Renal cortical epithelial cell (primary cell): ENCODE data around the gene TBC1D3B. TPM values are rescaled to one million over a fixed set of nuclear protein-coding genes. Genes with fewer than 3 reads are reported as not detected.
"Not testable (repeated sequence)": the region's sequence is repeated elsewhere in the genome, so short reads cannot be mapped to it uniquely, and the experiment has no call there.

Experiments used
- DNase-seq: peaks from one replicate; pipeline ENCODE4 v3.0.0-alpha.2; 2011; ENCODE audit warnings: low read depth
- total RNA-seq: library from RNA; depleted of rRNA; stranded (reverse); fragments of >200 nt; gene quantifications from 2 replicates; pipeline ENCODE4 v1.2.3, GENCODE V29; 2014

The TBC1D3B gene
- total RNA-seq = 2.3 and 2.6 TPM in 2 replicates

DNA sequence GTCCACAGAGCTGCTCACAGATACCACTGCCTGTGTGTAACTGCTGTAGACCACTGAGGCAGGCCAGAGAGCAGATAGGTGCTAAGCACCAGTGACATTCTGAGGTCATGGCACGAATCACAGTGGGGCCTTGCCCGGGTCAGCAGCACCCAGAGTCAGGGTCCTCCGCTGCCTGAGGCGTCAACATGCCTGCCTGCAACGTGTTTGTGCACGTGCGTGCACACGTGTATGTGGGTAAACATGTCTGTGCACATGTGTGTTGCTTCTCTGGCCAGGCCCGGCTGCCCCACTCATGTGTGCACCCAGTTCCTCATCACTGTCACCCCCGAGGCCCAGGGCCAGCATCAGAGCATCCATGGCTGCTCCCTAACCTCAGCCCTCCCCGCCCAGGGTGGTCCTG is at the start of gene TBC1D3B:
TSS of gene TBC1D3B (minus strand) at position 101 of the 400 bp plus-strand sequence. CDS start 1,586 bp downstream, outside the sequence.
- DNase-seq = not testable (repeated sequence)

DNA sequence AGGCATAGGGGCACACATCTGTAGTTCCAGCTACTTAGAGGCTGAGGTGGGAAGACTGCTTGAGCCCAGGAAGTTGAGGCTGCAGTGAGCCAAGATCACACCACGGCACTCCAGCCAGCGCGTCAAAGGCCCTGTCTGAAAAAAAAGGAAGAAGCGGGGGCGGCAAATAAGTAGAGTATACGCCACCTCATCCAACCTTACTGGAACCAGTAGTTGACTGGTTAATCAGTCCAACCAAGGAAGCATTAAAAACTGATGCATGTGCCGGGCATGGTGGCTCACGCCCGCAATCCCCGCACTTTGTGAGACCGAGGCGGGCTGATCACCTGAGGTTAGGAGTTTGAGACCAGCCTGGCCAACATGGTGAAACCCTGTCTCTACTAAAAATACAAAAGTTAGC is 46.5 kb upstream of the TBC1D3B start:
- DNase-seq = not testable (repeated sequence)

DNA sequence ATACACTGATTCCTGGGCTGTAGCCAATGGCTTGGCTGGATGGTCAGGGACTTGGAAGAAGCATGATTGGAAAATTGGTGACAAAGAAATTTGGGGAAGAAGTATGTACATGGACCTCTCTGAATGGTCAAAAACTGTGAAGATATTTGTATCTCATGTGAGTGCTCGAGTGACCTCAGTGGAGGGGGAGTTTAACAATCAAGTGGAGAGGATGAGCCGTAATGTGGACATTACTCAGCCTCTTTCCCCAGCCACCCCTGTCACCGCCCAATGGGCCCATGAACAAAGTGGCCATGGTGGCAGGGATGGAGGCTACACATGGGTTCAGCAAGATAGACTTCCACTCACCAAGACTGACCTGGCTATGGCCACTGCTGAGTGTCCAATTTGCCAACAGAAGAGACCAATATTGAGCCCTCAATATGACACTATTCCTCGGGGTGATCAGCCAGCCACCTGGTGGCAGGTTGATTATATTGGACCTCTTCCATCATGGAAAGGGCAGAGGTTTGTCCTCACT is 45.2 kb upstream of the TBC1D3B start:
- DNase-seq = not testable (repeated sequence)

DNA sequence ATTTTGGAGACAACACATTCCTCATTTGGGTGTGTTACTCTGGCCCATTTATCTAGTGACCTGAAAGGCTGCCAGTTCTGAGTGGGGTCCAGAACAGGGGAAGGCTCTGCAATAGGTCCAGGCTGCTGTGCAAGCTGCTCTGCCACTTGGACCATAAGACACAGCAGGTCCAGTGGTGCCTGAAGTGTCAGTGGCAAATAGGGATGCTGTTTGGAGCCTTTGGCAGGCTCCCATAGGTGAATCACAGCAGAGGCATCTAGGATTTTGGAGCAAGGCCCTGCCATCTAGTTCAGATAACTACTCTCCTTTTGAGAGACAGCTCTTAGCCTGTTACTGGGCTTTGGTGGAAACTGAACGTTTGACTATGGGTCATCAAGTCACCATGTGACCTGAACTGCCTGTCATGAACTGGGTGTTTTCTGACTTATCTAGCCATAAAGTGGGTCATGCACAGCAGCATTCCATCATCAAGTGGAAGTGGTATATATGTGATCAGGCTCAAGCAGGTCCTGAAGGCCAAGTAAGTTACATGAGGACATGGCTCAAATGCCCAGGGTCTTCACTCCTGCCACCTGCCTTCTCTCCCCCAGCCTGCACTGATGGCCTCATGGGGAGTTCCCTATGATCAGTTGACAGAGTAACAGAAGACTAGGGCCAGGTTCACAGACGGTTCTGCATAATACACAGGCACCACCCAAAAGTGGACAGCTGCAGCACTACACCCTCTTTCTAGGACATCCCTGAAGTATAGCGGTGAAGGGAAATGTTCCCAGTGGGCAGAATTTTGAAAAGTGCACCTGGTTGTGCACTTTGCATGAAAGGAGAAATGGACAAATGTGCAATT is 44.5 kb upstream of the TBC1D3B start:
- DNase-seq = not testable (repeated sequence)

DNA sequence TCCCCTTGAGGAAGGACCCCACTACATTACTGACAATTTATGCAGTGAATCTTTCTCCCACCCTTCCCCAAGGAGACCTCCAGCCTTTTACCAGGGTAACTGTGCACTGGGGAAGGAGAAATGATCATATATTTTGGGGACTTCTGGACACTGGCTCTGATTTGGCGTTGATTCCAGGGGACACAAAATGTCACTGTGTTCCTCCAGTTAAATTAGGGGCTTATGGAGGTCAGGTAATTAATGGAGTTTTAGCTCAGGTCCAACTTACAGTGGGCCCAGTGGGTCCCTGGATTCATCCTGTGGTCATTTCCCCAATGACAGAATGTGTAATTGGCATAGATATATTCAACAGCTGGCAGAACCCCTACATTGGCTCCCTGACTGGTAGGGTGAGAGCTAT is 43.1 kb upstream of the TBC1D3B start:
- DNase-seq = not testable (repeated sequence)

DNA sequence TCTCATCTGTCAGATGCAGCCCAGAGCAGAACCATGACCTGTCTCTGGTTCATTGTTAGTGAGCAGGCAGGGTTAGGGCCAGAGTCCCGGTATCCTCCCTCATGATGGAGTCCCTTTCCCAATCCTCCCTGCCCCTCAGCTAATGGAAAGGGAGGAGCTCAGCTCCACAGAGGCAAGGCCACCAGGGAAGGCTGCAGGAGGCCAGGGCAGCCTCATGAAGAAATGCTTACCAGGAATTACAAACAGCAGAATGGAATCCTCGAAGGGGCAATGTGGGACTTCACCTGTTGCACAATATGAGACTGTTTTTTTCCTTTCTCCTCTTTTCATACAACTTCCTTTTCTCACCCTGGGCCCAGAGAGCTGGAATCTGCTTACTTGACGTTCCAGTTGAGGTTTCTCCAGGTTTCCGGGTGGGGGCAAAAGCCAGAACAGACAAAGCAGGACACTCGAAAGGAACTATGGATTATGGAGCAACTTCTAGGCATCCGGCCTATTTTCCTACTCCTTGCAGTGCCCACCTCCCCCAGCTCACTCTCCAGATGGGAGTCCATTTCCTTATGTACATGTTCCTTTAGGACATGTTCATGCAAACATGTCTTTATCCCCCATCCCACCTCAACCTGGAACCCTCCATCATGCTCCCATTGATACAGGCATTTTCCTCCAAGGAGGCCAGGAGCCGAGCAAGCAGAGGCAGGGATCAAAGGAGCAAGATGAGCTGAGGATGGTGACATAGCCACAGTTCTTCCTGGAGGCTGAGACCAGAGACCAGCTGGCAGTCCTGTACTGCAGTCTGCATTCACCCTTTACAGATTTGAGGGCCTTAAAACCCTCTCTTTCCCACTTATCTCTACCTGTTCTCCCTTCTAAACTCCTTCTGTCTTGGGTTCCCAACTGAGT is 39.2 kb upstream of the TBC1D3B start:
- DNase-seq = not testable (repeated sequence)

DNA sequence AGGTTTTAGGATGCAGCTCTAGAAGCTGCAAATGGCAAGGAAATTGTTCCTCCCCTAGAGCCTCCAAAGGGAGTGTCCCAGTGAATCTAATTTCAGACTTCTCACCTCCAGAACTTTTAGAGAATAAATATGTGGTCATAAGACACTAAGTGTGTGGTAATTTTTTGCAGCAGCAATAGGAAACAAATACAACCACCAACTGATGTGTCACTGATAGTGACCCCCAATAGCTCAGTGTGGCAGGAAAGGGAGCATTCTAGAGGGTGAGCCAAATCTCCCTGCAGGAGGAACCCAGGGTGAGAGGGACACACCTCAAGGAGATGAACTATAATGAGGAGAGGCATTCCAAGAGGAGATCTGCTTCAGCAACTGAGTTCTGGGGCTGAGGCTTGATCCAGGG is 38.5 kb upstream of the TBC1D3B start:
- DNase-seq = no peak

DNA sequence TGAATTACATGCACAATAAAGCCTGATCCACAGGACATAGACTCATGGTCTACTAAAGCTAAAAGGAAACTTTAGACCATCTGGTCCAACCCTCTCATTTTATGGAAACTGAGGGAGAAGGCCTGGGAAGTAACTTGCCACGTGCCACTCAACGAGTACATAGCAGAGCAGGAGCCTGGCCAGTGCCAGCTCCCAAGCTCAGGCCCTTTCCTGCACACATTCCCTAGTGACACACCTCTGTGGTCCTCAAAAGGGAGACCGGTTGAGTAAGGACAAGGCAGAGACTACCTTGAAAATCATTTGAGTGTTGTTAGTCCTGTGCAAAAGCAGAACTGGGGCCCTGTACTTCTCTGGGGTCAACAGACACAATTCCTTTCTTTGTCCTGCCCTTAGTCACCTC is 37.3 kb upstream of the TBC1D3B start:
- no peak for DNase-seq

DNA sequence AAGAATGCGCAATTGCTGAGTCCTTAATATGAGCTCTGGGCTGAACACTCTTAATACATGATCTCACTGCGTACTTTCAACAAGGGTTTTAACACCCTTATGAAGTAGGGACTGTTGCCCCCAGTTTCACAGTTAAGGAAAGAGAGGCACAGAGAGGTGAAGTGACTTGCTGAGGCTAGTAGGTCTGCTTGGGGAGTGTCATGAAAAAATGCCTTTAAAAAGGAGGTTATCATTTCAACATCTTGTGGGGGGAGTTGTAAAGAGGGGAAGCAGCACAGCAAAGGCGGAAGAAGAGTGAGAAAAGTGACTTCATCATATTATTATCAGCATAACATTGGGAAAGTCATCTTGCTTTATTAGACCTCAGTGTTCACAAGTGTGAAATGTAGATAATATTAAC is 36.5 kb upstream of the TBC1D3B start:
- no peak for DNase-seq

DNA sequence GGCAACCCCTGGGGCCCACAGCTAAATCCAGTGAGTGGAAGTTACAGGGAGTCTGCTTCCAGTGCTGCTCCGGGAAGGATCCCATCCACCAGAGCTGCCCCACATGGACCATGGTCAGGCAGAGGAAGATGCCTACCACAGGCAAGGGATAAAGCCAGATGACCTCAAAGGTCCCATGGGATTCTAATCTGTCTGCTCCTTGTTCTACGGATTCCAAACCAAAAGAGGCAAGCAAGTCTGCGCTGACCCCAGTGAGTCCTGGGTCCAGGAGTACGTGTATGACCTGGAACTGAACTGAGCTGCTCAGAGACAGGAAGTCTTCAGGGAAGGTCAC is 35.8 kb upstream of the TBC1D3B start:
- DNase-seq = no peak

DNA sequence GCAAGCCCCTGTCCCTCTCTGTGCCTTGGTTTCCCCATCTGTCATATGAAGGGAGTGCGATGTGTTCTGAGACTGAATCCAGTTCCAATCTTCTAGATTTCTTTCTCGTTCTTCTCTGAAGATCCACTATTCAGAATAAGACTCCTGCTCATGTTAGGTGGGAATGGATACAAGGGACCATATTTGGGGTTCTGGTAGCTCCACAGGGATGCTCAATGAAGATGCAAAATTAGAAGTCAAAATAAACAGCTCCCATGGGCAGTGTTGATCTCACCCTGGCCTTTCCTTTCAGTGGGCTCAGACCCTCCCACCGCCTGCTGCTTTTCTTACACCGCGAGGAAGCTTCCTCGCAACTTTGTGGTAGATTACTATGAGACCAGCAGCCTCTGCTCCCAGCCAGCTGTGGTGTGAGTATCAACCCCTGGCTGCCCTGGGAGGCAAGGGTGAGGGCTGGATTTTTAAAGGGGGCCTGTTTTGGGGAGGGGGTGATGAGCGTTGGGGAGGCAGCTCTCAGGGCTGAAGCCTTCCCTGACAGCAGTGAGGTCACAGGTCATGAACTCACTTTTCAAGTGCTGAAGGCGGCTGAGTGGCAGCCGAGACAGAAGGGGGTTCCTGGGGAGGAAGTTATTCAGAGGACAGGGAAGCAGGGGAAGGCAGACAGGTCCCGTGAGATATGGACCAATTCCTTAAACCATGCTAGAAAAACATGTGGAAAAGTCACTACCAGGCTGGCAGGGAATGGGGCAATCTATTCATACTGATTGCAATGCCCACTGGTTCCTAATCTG is 35.2 kb upstream of the TBC1D3B start:
- not testable (repeated sequence) for DNase-seq

DNA sequence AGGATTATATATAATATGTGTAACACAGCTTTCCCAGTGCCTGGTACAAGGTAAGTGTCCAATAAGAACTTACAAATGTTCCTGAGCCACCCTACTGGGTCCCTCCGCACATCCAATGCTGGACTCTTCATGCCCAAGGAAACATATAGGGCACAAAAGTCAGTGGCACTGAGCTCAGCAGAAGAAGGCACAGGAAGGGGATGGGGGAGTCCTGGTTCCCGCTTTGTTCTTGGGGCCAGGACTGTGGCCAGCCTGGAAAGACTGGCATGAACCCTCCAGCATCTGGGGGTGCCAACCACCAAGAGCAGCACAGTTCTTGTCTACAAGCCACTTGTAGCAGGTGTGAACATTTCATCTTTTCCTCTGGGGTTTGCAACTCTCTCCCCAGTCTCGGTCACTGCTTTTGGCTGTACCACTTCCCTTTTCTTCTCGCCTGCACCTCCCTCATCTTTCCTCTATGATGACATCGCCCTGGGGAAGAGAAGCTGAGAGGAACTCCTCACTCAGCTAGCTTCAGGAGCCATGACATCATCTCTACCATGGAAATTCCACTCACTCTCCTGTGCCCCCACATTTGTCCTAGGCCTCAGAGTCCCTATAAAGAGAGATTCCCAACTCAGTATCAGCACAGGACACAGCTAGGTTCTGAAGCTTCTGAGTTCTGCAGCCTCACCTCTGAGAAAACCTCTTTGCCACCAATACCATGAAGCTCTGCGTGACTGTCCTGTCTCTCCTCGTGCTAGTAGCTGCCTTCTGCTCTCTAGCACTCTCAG is 34.2 kb upstream of the TBC1D3B start, which contains the start of gene CCL4L2:
TSS of gene CCL4L2 (plus strand) at position 625 of the 773 bp plus-strand sequence.
- not testable (repeated sequence) for DNase-seq

DNA sequence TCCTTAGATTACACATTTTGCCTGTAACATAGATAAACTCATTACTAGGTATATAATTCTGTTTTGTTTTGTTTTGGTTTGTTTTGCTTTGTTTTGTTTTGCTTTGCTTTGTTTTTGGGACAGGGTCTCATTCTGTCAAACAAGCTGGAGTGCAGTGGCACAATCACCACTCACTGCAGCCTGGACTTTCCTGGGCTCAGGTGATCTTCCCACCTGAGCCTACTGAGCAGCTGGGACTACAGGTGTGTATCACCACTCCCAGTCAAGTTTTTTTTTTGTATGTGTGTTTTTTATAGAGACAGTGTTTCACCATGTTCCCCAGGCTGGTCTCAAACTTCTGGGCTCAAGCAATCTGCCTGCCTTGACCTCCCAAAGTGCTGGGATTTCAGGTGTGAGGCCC is 33.1 kb upstream of the TBC1D3B start:
- no peak for DNase-seq

DNA sequence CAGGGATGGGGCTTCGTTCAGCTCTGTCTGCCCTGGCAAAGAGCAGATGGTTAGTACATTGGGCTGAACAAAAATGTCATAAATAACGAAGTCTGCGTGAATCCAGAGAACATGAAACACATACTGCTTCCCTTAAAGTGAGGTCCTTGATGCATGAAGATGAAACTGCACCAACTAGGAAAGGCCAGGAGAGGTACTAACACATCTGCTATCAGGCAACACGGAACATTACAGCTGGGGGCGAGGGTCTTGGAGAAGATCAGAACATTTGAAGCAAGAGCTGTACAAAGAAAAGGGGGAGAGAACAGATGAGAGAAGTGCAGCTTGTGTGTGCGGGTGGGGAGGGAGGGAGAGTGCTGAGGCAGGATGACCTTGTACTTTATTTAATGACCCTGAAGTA is 30.9 kb upstream of the TBC1D3B start:
- DNase-seq = not testable (repeated sequence)

DNA sequence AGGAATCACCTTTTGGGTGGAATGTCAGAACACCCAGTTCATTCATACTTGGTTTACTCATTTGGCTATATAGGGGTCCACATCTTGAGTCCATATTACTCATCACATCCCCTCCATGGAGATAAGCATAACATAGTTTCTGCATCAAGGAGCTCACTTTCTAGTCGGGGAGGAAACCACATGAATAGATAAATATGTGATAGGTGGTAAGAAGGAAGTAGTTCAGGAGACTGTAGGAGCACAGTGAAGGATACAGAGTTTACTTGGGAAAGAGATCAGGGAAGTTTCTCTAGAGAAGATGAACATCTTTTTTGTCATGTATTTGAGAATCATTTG is 30.0 kb upstream of the TBC1D3B start:
- not testable (repeated sequence) for DNase-seq

DNA sequence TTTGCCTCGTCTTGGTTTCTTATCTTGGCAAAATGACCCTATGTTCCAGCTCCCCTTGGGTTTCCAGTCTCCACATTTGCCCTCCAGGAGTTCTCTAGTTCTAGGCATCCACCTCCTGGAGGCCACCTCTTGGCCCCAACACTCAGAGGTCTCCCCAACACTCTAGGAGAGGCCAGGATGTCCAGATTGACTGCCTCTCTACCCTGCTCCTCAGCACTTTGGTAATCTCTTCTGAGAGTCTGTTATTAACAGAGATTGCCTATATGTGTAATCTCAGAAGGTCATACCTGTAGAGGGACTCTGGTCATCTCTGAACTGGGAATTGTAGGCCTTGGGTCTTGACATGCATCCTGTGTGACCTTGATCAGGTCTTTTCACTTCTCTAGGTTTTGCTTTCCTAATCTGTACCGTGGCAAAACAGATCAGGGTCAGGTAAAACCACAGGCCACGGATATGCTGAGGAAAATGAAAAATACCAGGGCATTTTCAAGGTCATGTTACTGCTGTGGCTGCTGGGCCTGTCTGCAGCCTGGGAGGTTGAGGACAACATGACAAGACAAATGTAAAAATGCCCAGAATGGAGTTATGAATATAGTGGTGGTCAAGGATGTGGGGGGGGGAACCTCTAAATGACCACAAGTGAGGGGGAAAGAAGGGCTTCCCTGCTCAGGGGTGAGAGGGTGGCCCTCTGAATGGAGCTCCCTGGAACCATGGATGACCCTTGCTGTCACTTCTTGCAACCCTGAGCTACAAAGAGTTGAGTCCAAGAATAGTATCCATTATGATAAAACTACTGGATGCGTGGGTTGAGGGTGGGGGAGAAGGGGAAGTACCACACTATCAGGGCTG is 29.4 kb upstream of the TBC1D3B start:
- no peak for DNase-seq

DNA sequence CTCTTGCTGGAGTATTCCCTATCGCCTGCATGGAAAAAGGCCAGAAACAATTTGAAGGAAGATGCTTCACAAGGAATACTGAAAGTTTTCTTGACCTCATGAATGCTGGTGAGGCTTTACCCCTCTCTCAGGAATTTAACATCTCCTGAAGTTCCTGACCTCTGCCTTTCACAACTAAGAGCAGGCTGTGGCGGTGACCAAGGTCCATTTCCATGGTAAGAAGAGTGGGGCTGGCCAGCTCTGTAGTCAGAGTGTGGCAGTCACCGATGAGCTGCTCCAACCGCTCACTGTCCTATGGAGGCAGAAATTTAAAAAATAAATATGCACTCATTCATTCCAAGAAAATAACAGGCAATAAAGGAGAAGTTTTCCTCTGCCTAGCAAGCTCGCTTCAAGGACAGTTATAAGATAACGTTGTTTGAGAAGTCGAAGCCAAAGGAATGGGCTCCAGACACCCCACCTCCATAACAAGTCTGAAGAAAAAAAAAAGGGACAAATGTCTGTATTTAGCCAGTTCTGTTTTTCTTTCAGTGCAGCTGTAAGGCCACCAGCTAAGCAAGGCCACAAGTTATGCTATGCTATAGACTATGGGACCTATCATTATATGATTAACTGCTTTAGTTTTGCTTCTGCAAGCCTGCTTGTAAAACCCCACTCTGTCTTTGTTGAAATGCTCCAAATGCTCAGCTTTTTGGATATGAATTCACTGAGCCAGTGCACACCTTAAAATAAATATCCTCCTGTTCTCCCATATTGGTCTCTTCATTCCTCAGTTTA is 28.5 kb upstream of the TBC1D3B start:
- no peak for DNase-seq

DNA sequence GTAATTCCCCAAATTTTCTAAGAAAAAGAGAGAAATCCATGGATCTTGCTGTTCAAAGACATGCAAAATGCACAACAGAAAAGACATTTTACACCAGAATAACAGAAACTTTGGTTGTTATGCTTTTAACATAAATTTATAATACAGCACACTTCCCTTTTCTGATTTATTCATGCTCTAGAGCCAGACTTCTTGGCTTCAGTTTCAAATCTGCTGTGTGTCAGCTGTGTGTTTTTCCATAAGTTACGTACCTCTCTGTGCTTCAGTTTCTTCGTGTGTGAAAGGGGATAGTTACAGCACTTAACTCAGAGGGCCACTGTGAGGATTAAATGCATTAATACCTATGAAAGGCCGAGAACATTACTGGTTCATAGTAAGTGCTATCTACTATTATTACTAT is 26.9 kb upstream of the TBC1D3B start:
- no peak for DNase-seq

DNA sequence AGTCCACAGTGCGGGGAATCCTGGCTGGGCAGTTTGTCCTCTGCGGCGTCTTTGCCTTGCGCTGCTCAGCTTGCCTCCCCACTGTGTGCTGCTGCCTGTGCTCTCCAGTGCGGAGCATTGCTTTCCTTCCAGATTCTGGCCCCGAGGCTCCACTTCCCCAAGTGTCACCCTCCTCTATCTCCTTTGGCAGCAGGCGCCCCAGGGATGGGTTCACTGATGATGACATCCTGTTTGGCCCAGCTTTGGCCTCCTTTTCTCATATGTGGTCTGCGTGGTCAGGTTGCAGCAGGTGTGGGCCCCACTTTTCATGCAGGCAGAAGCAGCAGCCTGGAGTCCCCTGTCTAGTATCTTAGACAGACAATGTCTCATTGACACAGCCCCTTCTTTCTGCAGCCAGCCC is 25.1 kb upstream of the TBC1D3B start:
- DNase-seq = not testable (repeated sequence)
